Measurements from ENCODE around the gene FOXN1.
"Not testable (repeated sequence)": the region's sequence is repeated elsewhere in the genome, so short reads cannot be mapped to it uniquely, and the experiment has no call there.

FOXN1 gene

DNA sequence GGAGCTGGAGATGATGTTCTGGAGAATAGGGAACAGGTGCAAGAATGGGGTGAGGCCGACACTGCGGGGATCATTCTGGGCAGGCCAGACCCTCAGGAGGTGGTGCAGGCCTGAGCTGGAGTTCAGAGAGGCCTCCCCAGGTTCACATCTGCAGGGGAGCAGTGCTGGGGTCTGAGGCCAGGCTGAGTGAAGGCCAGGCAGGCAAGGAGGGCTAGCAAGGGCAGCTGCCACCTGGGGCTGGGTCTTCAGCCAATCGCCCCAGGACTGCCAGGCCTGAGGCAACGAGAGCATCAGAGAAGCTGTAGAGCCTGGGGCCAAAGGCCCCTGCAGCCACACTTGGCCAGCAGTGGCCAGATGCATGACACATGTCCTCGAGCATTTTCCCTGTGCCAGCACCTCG lies 14.5 kb downstream of the FOXN1 start:
- Histone ChIP-seq H3F3A (ENCODE audit: low read depth) (no peaks in the 10 kb centered on the region), H4K20me1 (ENCODE audit: insufficient read depth, low read length, poor library complexity, severe bottlenecking) (no peaks in the 10 kb centered on the region), H3K36me3 (ENCODE audit: insufficient read depth, low read length) (no peaks in the 10 kb centered on the region), H3K4me2 (ENCODE audit: low read depth, low read length, poor library complexity, severe bottlenecking) (no peak overlapping the region), H3K4me1 (ENCODE audit: insufficient read depth, low read length, poor library complexity, severe bottlenecking) (peaks cover 26% of the 10 kb centered on the region), H3K27me3 (ENCODE audit: insufficient read depth, low read length, poor library complexity, severe bottlenecking) (no peaks in the 10 kb centered on the region), H3K9me3 (ENCODE audit: insufficient read depth, low read depth, low read length) (no peaks in the 10 kb centered on the region), H3K9ac (ENCODE audit: low read depth, low read length, poor library complexity, severe bottlenecking) (no peak overlapping the region), H3K4me3 (ENCODE audit: low read length, poor library complexity, severe bottlenecking) (no peak overlapping the region), H3K9me2 (replicated peaks; ENCODE audit: low read depth, low read length) (no peaks in the 10 kb centered on the region), H2AFZ (ENCODE audit: low read length) (no peak overlapping the region), H3K79me2 (ENCODE audit: insufficient read depth, low read length) (no peaks in the 10 kb centered on the region)
- TF ChIP-seq, protein P1, sequence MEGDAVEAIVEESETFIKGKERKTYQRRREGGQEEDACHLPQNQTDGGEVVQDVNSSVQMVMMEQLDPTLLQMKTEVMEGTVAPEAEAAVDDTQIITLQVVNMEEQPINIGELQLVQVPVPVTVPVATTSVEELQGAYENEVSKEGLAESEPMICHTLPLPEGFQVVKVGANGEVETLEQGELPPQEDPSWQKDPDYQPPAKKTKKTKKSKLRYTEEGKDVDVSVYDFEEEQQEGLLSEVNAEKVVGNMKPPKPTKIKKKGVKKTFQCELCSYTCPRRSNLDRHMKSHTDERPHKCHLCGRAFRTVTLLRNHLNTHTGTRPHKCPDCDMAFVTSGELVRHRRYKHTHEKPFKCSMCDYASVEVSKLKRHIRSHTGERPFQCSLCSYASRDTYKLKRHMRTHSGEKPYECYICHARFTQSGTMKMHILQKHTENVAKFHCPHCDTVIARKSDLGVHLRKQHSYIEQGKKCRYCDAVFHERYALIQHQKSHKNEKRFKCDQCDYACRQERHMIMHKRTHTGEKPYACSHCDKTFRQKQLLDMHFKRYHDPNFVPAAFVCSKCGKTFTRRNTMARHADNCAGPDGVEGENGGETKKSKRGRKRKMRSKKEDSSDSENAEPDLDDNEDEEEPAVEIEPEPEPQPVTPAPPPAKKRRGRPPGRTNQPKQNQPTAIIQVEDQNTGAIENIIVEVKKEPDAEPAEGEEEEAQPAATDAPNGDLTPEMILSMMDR (conservative IDR thresholded peaks at IDR 0.05; ENCODE audit: low read length) = no peak
- TF ChIP-seq EZH2phosphoT487 (IDR thresholded peaks at IDR 0.05; ENCODE audit: borderline replicate concordance) = no peak

DNA sequence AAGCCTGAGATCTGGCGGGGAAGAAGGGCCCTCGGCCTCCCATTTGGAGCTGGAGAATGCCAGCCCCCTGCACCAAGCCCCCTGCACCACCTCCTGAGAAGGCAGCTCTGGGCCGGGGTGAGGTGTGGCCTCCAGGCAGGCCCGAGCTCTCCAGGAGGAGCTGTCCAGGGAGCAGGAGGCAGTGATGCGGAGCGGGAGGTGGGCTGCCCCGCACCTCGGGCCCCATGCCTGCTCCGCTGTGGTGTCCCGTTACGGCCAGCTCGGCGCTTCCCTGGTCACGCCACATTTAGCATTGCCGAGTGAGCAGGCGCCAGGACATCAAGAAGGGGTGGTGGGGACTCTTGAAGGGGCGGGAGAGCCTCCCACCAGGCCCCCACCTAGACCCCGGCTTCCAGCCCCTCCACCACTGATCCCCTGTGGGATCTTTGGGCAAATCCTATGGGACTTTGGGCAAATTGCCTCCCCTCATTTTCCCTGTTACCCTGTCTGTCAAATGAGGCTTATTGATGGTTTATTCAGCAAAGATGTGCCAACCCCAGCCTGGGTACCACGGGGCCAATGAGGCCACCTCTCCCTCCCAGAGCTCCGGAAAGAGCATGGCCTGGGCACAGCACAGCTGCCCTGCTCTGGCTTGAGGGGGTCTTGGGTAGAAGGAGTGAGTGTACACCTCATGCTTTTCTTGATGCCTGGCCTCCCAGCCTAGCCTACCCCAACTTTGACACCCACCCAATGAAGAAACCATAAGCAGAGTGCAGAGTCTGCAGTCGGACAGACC lies 15.3 kb downstream of the FOXN1 start:
- no peak overlapping the region for H3K9ac ChIP-seq (ENCODE audit: low read depth, low read length, poor library complexity, severe bottlenecking)
- H3K79me2 ChIP-seq (ENCODE audit: insufficient read depth, low read length) = no peaks in the 10 kb centered on the region
- no peaks in the 10 kb centered on the region for H4K20me1 ChIP-seq (ENCODE audit: insufficient read depth, low read length, poor library complexity, severe bottlenecking)
- no peaks in the 10 kb centered on the region for H3K36me3 ChIP-seq (ENCODE audit: insufficient read depth, low read length)
- TF ChIP-seq, protein P1 (conservative IDR thresholded peaks at IDR 0.05; ENCODE audit: low read length) = no peak
- no peak for TF ChIP-seq EZH2phosphoT487 (IDR thresholded peaks at IDR 0.05; ENCODE audit: borderline replicate concordance)
- peaks cover 26% of the 10 kb centered on the region for H3K4me1 ChIP-seq (ENCODE audit: insufficient read depth, low read length, poor library complexity, severe bottlenecking)
- no peaks in the 10 kb centered on the region for H3F3A ChIP-seq (ENCODE audit: low read depth)
- no peak overlapping the region for H2AFZ ChIP-seq (ENCODE audit: low read length)
- H3K9me2 ChIP-seq (replicated peaks; ENCODE audit: low read depth, low read length) = no peaks in the 10 kb centered on the region
- H3K4me2 ChIP-seq (ENCODE audit: low read depth, low read length, poor library complexity, severe bottlenecking) = no peak overlapping the region
- H3K27me3 ChIP-seq (ENCODE audit: insufficient read depth, low read length, poor library complexity, severe bottlenecking) = no peaks in the 10 kb centered on the region
- H3K4me3 ChIP-seq (ENCODE audit: low read length, poor library complexity, severe bottlenecking) = no peak overlapping the region
- no peaks in the 10 kb centered on the region for H3K9me3 ChIP-seq (ENCODE audit: insufficient read depth, low read depth, low read length)

GRCh38 chr17:28522281-28522680 lies 16.1 kb downstream of the FOXN1 start:
- H3K36me3 ChIP-seq (ENCODE audit: insufficient read depth, low read length); H4K20me1 ChIP-seq (ENCODE audit: insufficient read depth, low read length, poor library complexity, severe bottlenecking); H3K27me3 ChIP-seq (ENCODE audit: insufficient read depth, low read length, poor library complexity, severe bottlenecking); H2AFZ ChIP-seq (ENCODE audit: low read length); H3K79me2 ChIP-seq (ENCODE audit: insufficient read depth, low read length); H3K9me2 ChIP-seq (replicated peaks; ENCODE audit: low read depth, low read length); H3K9ac ChIP-seq (ENCODE audit: low read depth, low read length, poor library complexity, severe bottlenecking); H3F3A ChIP-seq (ENCODE audit: low read depth); H3K4me2 ChIP-seq (ENCODE audit: low read depth, low read length, poor library complexity, severe bottlenecking); H3K4me3 ChIP-seq (ENCODE audit: low read length, poor library complexity, severe bottlenecking); H3K9me3 ChIP-seq (ENCODE audit: insufficient read depth, low read depth, low read length): not testable (repeated sequence)
- peaks cover 26% of the 10 kb centered on the region for H3K4me1 ChIP-seq (ENCODE audit: insufficient read depth, low read length, poor library complexity, severe bottlenecking)

- Histone ChIP-seq H3K4me2 (ENCODE audit: low read depth, low read length, poor library complexity, severe bottlenecking) (no peak overlapping the region), H2AFZ (ENCODE audit: low read length) (no peak overlapping the region)
- TF ChIP-seq, protein P1 (conservative IDR thresholded peaks at IDR 0.05; ENCODE audit: low read length) = no peak
- TF ChIP-seq EZH2phosphoT487 (IDR thresholded peaks at IDR 0.05; ENCODE audit: borderline replicate concordance) = no peak
Measured at GRCh38 chr17:28523186-28523585, 17.0 kb downstream of the FOXN1 start.

More at GRCh38 chr17:28523186-28523585, 17.0 kb downstream of the FOXN1 start:
- Histone ChIP-seq H3K36me3 (ENCODE audit: insufficient read depth, low read length) (no peaks in the 10 kb centered on the region), H3K9me3 (ENCODE audit: insufficient read depth, low read depth, low read length) (no peaks in the 10 kb centered on the region), H3K9ac (ENCODE audit: low read depth, low read length, poor library complexity, severe bottlenecking) (no peak overlapping the region), H3K4me3 (ENCODE audit: low read length, poor library complexity, severe bottlenecking) (no peak overlapping the region), H3F3A (ENCODE audit: low read depth) (no peaks in the 10 kb centered on the region), H3K79me2 (ENCODE audit: insufficient read depth, low read length) (no peaks in the 10 kb centered on the region), H4K20me1 (ENCODE audit: insufficient read depth, low read length, poor library complexity, severe bottlenecking) (no peaks in the 10 kb centered on the region), H3K9me2 (replicated peaks; ENCODE audit: low read depth, low read length) (no peaks in the 10 kb centered on the region), H3K4me1 (ENCODE audit: insufficient read depth, low read length, poor library complexity, severe bottlenecking) (peaks cover 24% of the 10 kb centered on the region), H3K27me3 (ENCODE audit: insufficient read depth, low read length, poor library complexity, severe bottlenecking) (no peaks in the 10 kb centered on the region)

All from Loucy (cell line).